ENCODE measurements around the gene CYP3A7.
"Not testable (repeated sequence)": the region's sequence is repeated elsewhere in the genome, so short reads cannot be mapped to it uniquely, and the experiment has no call there.

Gene CYP3A7

GRCh38 chr7:99740573-99741440 is 5.8 kb upstream of the CYP3A7 start:
- no peak for DNase-seq

DNA sequence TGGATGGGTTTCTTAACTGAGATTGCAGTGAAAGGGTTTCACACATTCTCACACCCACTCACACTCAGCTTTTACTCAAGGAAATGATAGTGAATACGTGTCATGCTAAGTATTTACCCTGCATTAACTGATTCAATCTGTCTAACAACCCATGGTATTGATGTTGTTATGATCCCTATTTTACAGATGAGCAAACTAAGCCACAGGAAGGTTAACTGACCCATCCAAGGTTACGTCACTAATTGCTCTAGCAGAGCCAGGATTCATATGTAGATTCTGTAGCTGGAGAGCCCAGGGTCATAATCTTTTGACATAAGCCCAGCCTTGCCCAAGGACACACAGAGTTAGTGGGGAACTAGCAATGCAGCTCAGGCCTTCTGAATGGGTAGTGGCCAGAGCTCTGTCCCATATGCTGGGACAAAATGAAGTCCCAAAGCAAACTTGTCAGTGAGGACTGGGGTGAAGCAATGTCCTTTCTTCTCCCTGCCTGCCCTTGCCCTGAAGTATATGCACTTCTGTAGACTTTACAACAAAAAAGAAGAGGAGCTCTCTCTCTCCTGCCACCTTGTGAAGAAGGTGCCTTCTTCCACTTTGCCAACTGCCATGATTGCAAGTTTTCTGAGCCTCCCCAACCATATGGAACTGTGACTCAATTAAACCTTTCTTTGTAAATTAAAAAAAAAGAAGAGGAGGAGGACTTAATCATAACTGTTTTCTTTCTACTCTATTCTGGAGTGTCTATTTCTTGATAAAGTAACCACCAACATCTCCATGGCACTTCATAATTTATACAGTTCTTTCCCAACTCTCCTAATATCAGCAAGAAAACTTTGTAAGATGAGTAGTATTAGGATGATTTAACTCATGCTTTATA is 4.9 kb upstream of the CYP3A7 start:
- DNase-seq: no peak

- DNase-seq: no peak
Measured at GRCh38 chr7:99737726-99738125, 2.7 kb upstream of the CYP3A7 start.

DNA sequence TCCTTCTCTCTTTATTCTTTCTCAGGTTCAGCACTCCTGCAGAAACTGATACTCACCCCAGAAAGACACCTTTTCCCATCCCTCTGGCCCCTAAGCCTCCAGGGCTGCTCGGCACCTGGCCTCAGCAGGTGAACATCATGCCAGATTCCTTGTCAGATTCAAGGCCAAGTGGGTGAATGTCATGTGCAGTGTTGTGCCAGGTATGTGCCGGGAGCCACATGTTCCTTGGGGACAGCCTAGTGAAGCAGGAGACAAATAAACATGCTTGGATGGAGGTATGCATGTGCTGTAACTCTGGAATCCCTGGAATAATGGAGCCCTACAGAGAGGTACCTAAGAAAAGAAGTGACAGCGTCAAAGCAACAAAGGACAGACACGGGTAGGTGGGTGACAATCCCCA is 1.7 kb upstream of the CYP3A7 start:
- not testable (repeated sequence) for DNase-seq

DNA sequence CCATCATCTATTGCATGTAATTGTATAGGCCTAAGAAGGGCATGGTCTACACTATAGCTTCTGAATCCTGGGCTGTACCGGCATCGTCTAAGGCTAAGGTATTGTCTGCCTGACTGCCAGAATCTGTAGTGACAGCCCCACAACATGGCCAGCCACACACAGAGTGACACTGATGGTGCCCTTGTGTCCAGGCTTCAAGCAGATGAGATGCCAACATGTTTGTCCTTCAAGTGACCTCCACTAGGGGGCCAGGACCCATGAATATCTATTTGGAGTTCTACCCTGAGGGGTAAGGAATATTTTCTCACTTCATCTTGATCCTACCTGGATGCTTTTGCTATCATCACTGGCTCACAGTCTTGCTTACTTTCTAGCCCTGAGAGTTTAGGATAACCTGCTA is 1.5 kb downstream of the CYP3A7 start:
- DNase-seq: no peak

- no peak for DNase-seq
Measured at GRCh38 chr7:99733003-99733402, 2.0 kb downstream of the CYP3A7 start.

GRCh38 chr7:99731638-99732374 is 3.2 kb downstream of the CYP3A7 start:
- no peak for DNase-seq

DNA sequence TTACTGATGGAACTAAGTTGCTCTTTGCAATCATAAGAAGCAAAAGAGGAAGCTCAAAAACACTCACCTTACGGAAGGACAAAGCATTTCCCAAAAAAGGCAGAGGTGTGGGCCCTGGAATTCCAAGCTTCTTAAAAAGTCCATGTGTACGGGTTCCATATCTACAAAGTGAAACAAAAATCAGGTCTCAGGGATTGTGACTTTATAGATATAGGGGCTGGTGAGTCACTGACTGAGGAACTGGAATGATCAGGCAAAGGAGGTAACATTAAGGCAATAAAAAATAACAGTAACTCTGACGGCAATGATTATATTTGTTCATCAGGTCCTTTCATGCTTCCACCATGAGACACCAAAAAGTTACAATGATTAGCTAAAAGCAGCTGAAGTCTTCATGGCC is 4.0 kb downstream of the CYP3A7 start:
- DNase-seq: no peak

GRCh38 chr7:99730238-99730810 is 4.7 kb downstream of the CYP3A7 start:
- no peak for DNase-seq

- no peak for DNase-seq
Measured at GRCh38 chr7:99729486-99730237, 5.3 kb downstream of the CYP3A7 start.

DNA sequence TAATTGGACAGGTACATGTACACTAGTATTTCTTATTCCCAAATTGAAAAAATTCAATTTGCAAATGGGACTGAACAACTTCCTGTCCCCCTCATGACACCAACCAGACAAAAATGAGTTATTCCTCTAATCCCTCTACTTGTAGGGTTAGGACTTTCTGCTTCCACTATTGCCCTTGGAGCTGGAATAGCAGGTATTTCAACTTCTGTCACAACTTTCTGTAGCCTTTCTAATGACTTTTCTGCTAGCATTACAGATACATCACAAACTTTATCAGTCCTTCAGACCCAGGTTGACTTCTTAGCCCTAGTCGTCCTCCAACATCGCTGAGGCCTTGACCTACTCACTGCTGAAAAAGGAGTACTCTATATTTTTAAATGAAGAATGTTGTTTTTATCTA is 6.4 kb downstream of the CYP3A7 start:
- DNase-seq: no peak

- not testable (repeated sequence) for DNase-seq
Measured at GRCh38 chr7:99723201-99723600, 11.8 kb downstream of the CYP3A7 start.

DNA sequence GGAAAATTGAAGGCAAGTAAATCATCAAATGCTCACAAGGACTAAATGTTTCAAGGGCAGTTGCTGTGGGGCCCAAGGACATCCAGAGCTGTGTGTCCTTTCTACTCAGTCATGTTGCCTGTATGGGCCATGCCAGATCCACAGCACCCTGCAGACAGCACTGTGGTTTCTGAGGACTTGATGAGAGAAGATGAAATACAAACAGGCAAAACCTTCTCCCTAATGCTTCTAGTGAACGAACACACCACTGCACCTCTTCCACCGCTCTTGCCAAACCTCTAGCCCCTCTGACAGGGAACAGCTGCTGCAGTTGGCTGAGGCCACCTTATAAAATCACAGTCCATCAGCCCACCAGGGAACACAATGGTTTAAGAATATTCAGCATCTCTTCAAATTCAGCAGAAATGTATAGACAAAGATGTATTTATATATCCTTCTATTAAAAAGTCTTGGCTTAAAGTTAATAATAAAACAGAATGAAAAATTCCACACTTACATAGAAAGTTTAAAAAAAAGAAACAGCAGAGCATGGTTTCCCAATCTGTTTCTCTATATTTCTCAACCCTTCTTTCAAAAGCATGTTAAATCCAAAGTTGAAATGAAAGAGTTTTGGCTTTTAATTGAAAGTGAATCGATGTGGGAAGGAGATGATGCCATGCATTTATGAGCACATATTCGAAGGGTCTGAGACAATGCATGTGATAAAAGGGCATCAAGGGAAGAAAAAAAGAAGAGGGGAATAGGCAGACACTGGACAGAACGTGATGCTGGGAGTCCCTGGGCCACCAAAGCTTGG is 14.0 kb downstream of the CYP3A7 start:
- no peak for DNase-seq

GRCh38 chr7:99719996-99720769 is 14.8 kb downstream of the CYP3A7 start:
- no peak for DNase-seq

DNA sequence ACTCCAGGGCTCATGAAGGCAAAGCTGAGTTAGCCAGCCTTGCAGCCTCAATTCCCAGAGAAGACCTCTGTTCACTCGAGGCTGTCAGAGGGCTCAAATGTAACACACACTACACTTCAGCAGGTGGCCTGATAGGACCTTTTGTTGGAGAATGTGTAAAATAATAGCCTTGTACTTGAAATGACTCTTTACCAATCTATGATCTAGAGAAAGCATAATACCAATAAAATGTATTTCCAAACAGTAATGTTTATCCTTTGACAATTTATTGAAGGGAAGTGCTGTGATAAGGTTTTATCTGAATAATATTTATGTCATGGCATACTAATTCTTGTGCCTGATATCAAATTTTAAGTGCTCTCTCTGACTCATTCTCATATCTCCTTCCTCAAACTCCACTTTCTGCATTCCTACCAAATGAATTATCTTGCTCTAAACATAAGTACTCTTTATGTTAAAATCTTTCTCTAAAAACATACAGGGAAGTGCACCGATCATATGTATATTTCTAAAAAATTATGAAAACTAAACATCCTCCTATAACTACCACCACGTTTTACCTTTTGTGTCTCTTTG is 20.9 kb downstream of the CYP3A7 start:
- DNase-seq: no peak

GRCh38 chr7:99709838-99710578 is 25.0 kb downstream of the CYP3A7 start:
- DNase-seq: no peak

GRCh38 chr7:99709260-99709659 is 25.7 kb downstream of the CYP3A7 start:
- no peak for DNase-seq

DNA sequence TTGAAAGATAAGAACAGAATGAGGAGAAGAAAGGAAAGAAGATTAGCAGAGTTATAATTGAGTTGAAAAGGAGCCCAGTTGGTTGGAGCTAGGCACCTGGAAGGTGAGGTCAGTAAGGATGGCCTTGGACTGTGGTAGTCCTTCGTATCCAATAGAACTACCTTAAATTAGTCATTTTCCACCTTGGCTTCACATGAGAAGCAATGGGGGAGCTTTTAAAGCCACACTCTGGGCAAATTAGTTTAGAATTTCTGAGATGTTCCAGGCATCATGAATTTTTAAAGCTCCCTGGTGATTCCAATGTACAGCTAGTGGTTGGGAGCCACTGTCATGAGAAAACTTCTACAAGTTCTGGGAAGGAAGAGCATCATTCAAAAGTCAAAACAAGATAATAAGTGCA is 27.9 kb downstream of the CYP3A7 start:
- no peak for DNase-seq

DNA sequence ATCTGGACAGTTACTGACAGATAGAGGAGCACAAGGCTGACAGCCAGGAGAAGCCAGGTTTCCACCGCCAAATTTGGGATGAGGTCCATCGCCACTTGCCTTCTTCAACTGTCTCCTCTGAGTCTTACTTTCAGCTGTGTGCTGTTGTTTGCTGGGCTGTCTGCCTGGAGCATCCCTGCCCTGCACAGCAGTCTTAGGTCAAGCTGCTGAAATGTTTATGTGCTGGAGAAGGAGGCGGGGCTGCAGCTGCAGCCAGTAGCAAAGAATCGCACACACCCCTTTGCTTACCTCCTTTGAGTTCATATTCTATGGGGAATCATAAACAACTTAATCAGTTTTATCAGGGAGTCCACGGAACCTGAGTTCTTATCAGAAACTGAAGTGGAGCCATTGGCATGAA is 35.0 kb downstream of the CYP3A7 start:
- DNase-seq: no peak

Measured in NCI-H2081 treated with DMSO at 0.1 percent for 48 hours (cell line).